ENCODE measurements around the gene HECTD3. TPM values are rescaled to one million over a fixed set of nuclear protein-coding genes. Genes with fewer than 3 reads are reported as not detected.

Gene HECTD3
- total and polyA plus RNA-seq, 3 experiments from 2014 or later: 30.1 to 36.0 (median 35.4) TPM

Other genes with a start within 250 kb of the HECTD3 start
- 1,000 to 10,000 TPM; 2,426 to 2,465 TPM for gene RPS8, start 235.8 kb downstream of the HECTD3 start, total RNA-seq
- gene RPS8, start 235.8 kb downstream of the HECTD3 start, polyA plus RNA-seq: 972 TPM
- 1 to 10 TPM; 1.2 to 1.4 TPM for gene BEST4, start 223.2 kb downstream of the HECTD3 start, total RNA-seq
- 0.54 TPM for gene BEST4, start 223.2 kb downstream of the HECTD3 start, polyA plus RNA-seq
- 100 to 1,000 TPM; 104 to 114 TPM for gene PLK3, start 210.9 kb downstream of the HECTD3 start, total RNA-seq
- gene PLK3, start 210.9 kb downstream of the HECTD3 start, polyA plus RNA-seq: 22.5 TPM
- under 1 TPM; 0.28 to 0.31 TPM for gene DYNLT4, start 204.0 kb downstream of the HECTD3 start, total RNA-seq
- gene DYNLT4, start 204.0 kb downstream of the HECTD3 start, polyA plus RNA-seq: not detected
- 1 to 10 TPM; 7.3 to 7.8 TPM for gene BTBD19, start 202.8 kb downstream of the HECTD3 start, total RNA-seq
- 0.24 TPM for gene BTBD19, start 202.8 kb downstream of the HECTD3 start, polyA plus RNA-seq
- gene PTCH2, start 168.1 kb downstream of the HECTD3 start, total RNA-seq: 1 to 10 TPM; 1.1 to 1.7 TPM
- not detected for gene PTCH2, start 168.1 kb downstream of the HECTD3 start, polyA plus RNA-seq
- gene EIF2B3, start 24.7 kb downstream of the HECTD3 start, total RNA-seq: 10 to 100 TPM; 49.5 to 50.6 TPM
- gene EIF2B3, start 24.7 kb downstream of the HECTD3 start, polyA plus RNA-seq: 22.6 TPM
- gene UROD, start 930 bp upstream of the HECTD3 start, total RNA-seq: 10 to 100 TPM; 89.9 to 92.4 TPM
- 62.9 TPM for gene UROD, start 930 bp upstream of the HECTD3 start, polyA plus RNA-seq
- gene ZSWIM5, start 195.3 kb upstream of the HECTD3 start, total RNA-seq: 1 to 10 TPM; 1.3 to 1.4 TPM
- 0.69 TPM for gene ZSWIM5, start 195.3 kb upstream of the HECTD3 start, polyA plus RNA-seq